HL-60 (cell line): ENCODE data around the gene SPG21.

Experiments used
- CTCF ChIP-seq: IDR thresholded peaks from one replicate; pipeline ENCODE4 v1.5.1; 2011; ENCODE audit warnings: low read length, control low read depth, inconsistent platforms; ENCODE audit not compliant: insufficient read depth
- POLR2AphosphoS5 ChIP-seq: IDR thresholded peaks from 2 replicates; pipeline ENCODE4 v1.6.1; 2012; ENCODE audit warnings: low read depth

GRCh38 chr15:64948916-64949315 lies 40.8 kb downstream of the SPG21 start:
- TF ChIP-seq CTCF (no peak), POLR2AphosphoS5 (no peak)
